Measurements from ENCODE around the gene ANAPC10.

DNA sequence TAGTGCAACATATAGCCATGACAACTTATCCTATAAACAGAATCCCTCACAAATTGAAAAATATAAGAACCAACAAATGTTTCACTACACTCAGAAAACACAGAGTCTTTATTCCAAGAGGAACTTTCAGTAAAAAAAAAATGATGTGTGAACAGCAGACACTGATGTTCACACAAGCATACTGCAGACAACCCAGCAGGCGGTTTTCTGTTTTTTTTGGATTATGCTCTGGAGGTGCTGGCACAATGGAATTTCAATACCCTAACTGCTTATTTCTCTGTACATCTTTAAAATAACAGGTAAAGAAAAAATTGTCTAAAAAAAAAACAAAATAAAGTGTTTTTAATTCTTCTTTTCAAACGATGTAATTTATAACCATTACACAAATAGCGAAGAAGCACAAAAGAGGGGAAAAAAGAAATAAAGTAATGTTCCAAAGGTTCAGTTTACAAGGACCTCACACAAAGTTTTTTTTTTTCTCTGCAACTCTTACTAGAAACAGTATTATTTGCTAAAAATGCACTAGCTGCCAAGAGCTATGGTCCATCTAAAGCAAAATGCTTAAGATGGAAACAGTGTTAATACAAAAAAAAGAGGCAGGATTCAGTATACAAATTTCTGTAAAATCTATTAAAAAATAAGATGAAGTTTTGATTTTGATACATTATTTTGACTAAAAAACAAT is 55.3 kb downstream of the ANAPC10 start:
- TF ChIP-seq POLR2A (IDR thresholded peaks at IDR 0.05; ENCODE audit: low read depth, low read length) (no peak), POLR2AphosphoS5 (IDR thresholded peaks at IDR 0.05; ENCODE audit: low read depth, low read length) (no peak), POU2F2 (IDR thresholded peaks at IDR 0.05; ENCODE audit: low read depth, low read length) (no peak), TAF1 (IDR thresholded peaks at IDR 0.05; ENCODE audit: low read depth, low read length) (no peak), PAX5 (IDR thresholded peaks at IDR 0.05; ENCODE audit: insufficient read depth, low read length, severe bottlenecking) (no peak)
